HG03342 (cell line): ENCODE data around the gene BPIFB2.

Source experiments
- ATAC-seq: cut with Tn5 transposase; IDR thresholded peaks from one replicate; pipeline ENCODE4 v1.9.1; 2021; ENCODE audit warnings: mild to moderate bottlenecking, moderate library complexity; ENCODE audit not compliant: unreplicated experiment

The BPIFB2 gene

DNA sequence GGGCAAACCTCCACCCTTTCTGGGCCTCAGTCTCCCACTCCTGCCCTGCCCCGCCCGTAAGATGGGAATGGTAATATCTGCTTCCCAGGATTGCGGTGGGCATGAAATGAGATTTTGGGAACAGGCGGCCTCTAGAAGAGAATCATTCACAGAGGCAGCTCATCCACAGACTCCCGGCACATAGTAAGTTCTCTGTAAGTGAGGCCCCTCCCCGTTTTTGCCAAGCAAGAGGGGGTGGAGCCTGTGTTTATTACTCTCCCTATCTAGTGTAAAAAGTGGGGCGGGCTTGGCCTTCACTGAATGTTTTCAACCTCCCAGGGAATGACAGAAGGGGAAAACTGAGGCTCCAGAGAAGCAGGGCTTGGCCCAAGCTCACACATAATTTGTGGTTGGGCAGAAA lies 23.3 kb upstream of the BPIFB2 start:
- ATAC-seq = no peak

DNA sequence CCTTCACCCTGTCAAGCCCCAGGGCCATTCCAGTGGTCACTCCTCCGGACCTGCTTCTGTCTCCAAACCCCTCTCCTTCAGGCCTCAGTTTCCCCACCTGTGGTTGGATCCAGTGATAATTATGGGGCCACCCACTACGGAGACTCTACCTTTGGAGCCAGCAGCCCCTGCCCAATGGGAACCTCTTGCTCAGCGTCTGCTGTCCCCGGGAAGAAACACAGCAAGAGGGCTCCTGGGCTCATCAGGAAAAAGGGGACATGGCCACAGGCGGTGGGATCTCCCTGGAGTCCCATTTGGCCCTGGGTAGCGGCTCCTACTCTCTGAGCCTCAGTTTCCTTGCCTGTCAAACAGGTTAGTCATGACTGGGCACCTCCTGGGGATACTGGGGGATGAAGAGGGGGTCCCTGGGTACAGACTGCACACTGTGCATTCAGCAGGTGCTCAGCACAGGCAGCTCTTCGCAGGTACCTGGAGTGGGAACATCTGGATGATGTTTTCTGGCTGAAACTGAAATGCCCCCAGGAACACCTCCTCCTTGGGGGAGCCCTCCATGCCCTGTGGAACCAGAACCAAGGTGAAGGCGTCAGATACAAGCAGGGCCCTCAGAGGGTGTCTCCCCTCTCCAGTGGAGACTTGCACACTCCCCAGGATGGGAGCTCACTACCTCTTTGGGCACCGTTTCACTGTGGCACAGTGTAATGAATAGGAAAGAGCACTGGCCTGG lies 22.7 kb upstream of the BPIFB2 start:
- ATAC-seq = no peak

DNA sequence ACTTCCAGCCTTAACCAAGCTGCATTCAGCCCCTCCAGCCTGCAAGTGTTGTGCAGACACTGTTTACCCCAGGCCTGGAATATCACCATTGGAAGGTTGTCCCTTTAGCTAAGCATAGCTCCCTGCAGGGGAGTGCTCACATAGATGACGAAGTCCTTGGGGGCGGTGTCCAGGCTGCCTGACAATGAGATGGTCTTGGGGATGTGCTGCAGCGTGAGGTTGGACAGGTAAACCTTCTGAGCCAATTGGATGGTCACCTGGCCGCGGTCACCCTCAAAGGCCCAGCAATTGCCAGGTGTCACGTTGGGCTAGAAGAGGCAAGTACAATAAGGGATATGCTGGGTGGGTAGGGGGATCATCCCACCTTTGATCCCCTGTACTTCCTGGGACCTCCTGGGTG lies 21.9 kb upstream of the BPIFB2 start:
- no peak for ATAC-seq

DNA sequence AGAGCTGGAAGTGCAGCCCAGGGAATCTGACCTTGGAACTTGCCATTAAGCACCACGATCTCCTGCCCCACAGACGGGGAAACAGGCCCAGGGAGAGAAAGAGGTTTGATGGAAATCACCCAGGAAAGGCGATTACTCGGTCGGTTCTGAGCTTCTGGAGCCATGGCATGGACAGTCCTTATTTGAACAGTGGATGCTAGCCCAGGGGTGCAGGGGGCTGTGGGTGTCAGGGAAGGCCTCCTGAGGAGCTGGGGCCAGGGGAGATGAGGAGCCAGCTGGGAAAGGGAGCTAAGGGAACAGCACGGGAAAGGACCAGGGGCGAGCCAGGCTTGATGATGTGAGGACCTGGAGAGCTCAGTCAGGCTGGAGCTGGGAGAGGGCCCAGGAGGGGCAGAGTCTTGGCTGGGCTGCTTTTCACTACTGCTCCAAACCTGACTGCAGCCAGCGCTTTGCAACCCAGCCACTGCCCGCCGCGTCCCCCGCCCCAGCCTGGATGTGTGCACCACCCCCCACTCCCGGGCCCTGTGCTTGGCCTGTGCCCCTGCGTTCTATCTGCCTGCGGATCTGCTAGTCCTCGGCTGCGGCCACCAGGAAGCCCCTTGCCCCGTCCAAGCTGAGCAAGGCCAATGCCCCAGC lies 21.1 kb upstream of the BPIFB2 start:
- no peak for ATAC-seq

DNA sequence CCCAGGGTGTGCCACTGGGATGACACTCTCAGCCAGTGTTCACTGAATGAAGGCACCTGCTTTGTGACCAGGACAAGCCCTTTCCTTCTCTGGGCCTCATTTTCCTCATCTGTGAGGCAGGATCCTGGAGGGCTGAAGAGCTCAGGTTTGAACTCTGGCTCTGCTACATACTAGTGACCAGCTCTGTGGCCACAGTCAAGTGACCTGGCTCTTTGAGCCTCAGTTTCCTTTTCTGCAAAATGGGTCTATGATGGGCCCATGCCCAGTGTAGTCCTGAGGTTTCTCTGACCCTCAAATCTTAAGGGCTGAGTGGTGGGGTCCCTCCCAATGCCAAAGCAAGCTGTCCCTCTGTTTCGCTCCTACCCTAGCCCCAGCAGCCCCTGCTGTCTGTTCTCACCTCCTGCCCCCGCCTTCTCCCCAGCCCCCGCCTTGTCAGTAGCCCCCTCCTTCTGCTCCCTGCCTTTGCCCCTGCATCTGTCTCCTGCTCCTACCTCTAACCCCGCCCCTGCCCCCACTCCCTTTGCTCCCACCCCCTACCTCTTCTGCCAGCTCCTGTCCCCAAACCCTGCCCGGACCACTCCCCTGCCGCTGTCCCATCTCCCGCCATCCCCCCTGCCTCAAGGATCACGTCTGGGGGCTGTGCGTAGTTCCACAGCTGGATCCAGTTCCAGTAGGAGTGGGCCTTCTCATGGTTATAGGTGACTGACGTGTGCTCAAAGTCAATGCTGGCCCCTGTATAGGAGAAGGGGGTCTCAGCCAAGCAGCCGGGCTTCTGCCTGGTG lies 20.3 kb upstream of the BPIFB2 start:
- no peak for ATAC-seq

GRCh38 chr20:32988008-32988407 lies 19.5 kb upstream of the BPIFB2 start:
- no peak for ATAC-seq

- no peak for ATAC-seq
These were observed 17.8 kb upstream of the BPIFB2 start for GRCh38 chr20:32989507-32990283.

DNA sequence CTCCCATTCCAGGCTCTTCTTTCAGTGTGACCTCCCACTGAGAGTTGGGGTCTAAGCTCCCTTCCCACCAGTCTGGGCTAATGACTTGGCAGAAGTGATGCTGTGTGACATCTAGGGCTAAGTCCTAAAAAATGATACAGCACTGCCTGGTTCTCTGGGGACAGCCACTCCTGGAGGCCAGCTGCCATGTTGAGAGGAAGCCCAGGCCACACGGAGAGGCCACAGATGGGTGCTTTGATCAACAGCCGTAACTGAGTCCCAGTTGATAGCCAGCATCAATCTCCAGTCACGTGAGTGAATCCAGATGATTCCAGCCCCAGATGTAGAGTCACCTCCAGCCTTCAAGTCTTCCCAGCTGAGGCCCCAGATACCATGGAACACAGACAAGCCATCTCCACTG lies 17.1 kb upstream of the BPIFB2 start:
- ATAC-seq = no peak

- ATAC-seq = no peak
These were observed 16.1 kb upstream of the BPIFB2 start for GRCh38 chr20:32991383-32991782.

GRCh38 chr20:32991792-32992641 lies 15.5 kb upstream of the BPIFB2 start:
- no peak for ATAC-seq

DNA sequence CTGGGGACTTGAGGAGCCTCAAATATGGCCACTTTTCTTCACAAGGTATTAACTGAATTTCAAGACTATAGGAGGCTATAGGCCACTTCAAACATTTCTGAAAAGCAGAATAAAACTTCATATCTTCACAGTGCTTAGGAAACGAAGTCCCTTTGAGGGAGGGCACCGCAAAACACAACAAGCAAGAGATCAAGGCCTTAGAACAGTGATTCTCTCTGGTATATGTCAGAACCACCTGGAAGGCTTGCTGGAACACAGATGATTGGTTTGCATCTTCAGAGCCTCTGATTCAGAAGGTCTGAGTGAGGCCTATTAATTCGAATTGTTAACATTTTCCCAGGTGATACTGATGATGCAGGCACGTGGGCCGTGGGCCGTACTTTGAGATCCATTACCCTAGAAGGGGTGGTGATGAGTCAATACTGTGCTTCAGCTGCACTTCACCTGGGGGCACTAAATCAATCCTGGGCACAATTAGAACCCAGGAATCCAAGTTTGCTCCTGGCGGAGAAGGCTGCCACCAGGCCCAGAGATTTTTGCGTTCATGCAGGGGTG lies 13.9 kb upstream of the BPIFB2 start:
- no peak for ATAC-seq

GRCh38 chr20:32995802-32996201 lies 11.7 kb upstream of the BPIFB2 start:
- ATAC-seq = no peak

DNA sequence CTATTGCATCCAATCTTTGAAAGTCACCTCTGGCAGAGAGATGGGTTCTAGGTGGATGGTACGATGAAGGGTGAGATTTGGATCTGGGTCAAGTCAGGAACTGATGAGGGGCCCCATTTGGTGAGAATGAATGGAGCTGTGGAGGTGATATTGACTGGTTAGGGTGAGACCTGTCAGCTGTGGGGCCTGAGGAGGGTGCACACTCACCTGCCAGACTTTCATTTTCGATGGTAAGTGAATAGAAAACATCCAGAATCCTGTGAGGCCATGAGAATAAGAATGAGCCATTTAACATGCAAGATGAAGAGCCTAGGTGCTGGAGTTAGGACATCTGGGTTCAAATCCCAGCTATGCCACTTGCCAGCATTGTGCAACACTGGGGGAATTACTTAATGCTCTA lies 10.1 kb upstream of the BPIFB2 start:
- no peak for ATAC-seq

- ATAC-seq = no peak
These were observed 7.8 kb upstream of the BPIFB2 start for GRCh38 chr20:32999603-33000250.

DNA sequence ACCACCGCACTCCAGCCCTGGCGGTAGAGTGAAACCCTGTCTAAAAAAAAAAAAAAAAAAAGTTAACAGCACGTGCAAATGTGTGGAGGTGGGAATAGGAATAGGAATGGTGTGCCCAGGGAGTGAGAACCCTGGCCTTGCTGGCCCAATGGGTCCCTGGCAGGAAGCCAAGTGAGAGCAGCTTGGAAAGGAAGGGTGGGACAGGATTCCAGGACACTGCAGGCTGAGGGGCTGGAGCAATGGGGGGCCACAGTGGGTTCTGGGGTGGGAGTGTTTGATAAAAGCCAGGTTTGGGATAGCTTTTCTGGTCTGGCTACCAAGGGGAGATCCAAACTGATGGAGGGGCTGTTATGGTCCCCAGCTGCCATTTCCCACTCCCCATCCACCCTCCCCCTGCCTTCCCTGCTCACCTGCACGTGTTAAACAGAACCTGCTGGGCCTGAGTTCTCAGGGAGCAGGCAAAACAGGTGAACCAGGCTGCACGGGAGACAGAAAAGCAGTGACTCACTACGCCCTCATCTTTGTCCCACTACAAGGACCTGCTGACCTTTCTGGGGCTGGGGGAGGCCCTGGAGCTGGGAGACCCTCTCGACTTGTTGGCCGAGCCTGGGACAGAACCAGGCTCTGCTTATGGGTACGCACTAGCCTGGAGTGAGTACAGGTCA lies 6.6 kb upstream of the BPIFB2 start:
- no peak for ATAC-seq

DNA sequence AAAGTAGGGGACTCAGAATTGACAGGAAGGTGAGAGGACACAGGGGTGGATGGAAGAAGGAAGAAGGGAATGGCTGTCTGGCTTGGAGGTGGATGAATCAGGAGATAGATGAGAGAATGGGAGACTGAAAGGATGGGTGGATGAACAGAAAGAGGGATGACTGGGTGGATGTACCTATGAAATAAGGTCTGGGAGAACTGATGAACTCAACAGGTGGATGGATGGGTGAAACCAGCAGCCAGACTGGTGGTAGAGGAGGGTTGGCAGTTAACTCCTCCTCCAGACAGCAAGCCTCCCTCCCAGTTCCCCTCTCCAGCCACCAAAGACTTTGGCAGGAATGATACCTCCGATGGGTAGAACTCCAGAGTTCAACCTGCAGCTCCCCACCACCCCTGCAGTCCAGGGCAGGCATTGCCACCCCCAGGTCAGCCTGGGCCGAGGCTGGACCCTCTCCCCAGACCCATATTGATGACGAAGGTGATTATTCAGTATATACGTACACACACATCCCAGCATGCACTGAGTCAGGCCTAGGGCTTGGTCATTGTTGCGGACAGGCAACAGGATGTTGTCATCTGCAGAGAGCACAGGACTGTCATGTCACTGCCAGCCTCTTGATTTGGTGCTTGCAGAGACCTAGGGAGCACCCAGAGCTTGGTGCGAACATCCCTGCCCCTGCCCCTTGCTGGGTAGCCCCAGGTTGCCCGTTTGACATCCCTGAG lies 5.3 kb upstream of the BPIFB2 start:
- no peak for ATAC-seq

DNA sequence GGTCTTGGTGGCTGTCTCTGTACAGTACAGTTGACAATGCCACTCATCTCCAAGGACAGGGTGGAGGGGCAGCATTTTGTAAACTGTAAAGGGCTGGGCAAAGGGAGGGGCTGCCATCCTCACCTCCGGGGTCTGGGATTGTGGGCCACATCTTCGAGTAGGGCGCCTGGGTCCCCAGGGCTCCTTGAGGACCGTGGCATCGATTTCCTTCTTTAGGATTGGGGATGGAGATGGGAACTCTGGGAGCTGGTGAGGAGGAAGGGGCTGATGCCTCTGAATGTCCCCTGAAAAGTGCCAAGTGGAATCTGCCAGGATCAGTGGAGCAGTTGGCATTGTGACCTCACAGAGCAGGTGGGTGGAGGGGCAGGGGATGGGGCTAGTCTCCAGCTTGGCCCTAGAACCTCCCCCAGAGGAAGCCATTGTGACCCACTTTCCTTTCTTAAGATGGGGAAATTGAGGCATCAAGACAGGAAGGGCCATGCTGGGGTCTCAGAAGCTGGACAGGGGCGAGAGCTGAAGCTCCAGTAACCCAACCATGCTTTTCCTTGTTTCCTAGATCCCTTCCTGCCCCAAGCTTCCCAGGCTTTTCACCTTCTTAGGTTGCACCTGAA lies 3.3 kb upstream of the BPIFB2 start, which contains the start of gene SUN5:
SUN5 (minus strand) TSS at position 293 of the 611 bp plus-strand sequence; CDS start at position 200, 93 bp downstream.
- ATAC-seq = no peak

- ATAC-seq = no peak
These were observed 2.4 kb upstream of the BPIFB2 start for GRCh38 chr20:33005132-33005566.
